ENCODE results near the gene CCM2. TPM values are rescaled to one million over a fixed set of nuclear protein-coding genes. Genes with fewer than 3 reads are reported as not detected.

CCM2 gene
- polyA plus RNA-seq, 2 of the 4 experiments (the other 2 are of a cell fraction): 18.9 to 34.6 TPM

- TF ChIP-seq PHF8 (IDR thresholded peaks at IDR 0.05; ENCODE audit: borderline replicate concordance, low read depth): no peak
- no peak for TF ChIP-seq CBX8 (IDR thresholded peaks at IDR 0.05)
Measured at GRCh38 chr7:45073786-45074527, 74.0 kb downstream of the CCM2 start (continued).

- TF ChIP-seq RARB (CRISPR knock-in tag; IDR thresholded peaks at IDR 0.05) (no peak), CHD4 (IDR thresholded peaks at IDR 0.05; ENCODE audit: borderline replicate concordance) (no peak), RAD21 (conservative IDR thresholded peaks at IDR 0.05 in 1 of 2, IDR thresholded peaks at IDR 0.05 in 1 of 2) (no peak), RNF2 (IDR thresholded peaks at IDR 0.05; ENCODE audit: borderline replicate concordance, low read depth) (no peak), RCOR1 (IDR thresholded peaks at IDR 0.05; ENCODE audit: low read depth, low read length) (no peak), TP53 (CRISPR knock-in tag; IDR thresholded peaks at IDR 0.05) (no peak), FOSL2 (IDR thresholded peaks at IDR 0.05) (no peak), FOSL2 (CRISPR knock-in tag; IDR thresholded peaks at IDR 0.05) (no peak), ZSCAN20 (CRISPR knock-in tag; IDR thresholded peaks at IDR 0.05) (no peak), KDM1A (IDR thresholded peaks at IDR 0.05; ENCODE audit: low read depth) (no peak), MAZ (IDR thresholded peaks at IDR 0.05; ENCODE audit: borderline replicate concordance, low read depth, low read length) (no peak), CBX2 (IDR thresholded peaks at IDR 0.05; ENCODE audit: borderline replicate concordance, low read depth) (no peak), HOXB5 (CRISPR knock-in tag; IDR thresholded peaks at IDR 0.05) (no peak), KDM5A (IDR thresholded peaks at IDR 0.05) (no peak), CHD2 (IDR thresholded peaks at IDR 0.05; ENCODE audit: low read length, partially characterized antibody) (no peak), EHF (CRISPR knock-in tag; IDR thresholded peaks at IDR 0.05) (no peak)
- Histone ChIP-seq H3K4me2 (no peak overlapping the region), H3K9me3 (no peaks in the 10 kb centered on the region), H3K4me3 (no peak overlapping the region), H3K27ac (no peak overlapping the region), H3K4me1 (peaks cover 4% of the 10 kb centered on the region; the same call in 1 of the 3 replicates)
- DNase-seq (ENCODE audit: low read depth in 1 of 2, low spot score in 1 of 2): no peak
- no peak for FAIRE-seq
- ATAC-seq: no peak
- ChIA-PET CTCF (no interaction called here), POLR2A (no interaction called here)
- whole genome bisulfite sequencing (ENCODE audit: missing lambda C conversion rate): 83% methylated on average over 14 of the region's 16 CpGs
Measured at GRCh38 chr7:45074528-45075354, 74.7 kb downstream of the CCM2 start.

GRCh38 chr7:45075355-45075644 lies 75.3 kb downstream of the CCM2 start:
- FAIRE-seq (no peak), ATAC-seq (no peak), DNase-seq (ENCODE audit: low read depth in 1 of 2, low spot score in 1 of 2) (no peak)
- CTCF ChIA-PET: interaction anchor here (1.1 kb wide), 1 partner anchor 60 kb away, joined by 4 read pairs; no protein-coding TSS in a partner anchor
- Histone ChIP-seq H3K4me3 (no peak overlapping the region), H3K9me3 (no peaks in the 10 kb centered on the region), H3K4me1 (peaks cover 4% of the 10 kb centered on the region; the same call in 1 of the 3 replicates), H3K4me2 (no peak overlapping the region), H3K27ac (no peak overlapping the region)
- POLR2A ChIA-PET: no interaction called here
- 67% methylated on average over 1 of the region's 1 CpG for WGBS (ENCODE audit: missing lambda C conversion rate)
- TF ChIP-seq ZFP36 (IDR thresholded peaks at IDR 0.05; ENCODE audit: borderline replicate concordance, partially characterized antibody): no peak
- no peak for TF ChIP-seq USF2 (IDR thresholded peaks at IDR 0.05)
- TF ChIP-seq HOXA7 (CRISPR knock-in tag; IDR thresholded peaks at IDR 0.05): no peak
- TF ChIP-seq RAD21 (conservative IDR thresholded peaks at IDR 0.05 in 1 of 2, IDR thresholded peaks at IDR 0.05 in 1 of 2): no peak
- no peak for TF ChIP-seq POLR2A (IDR thresholded peaks at IDR 0.05; ENCODE audit: low read length)
- no peak for TF ChIP-seq PHF8 (IDR thresholded peaks at IDR 0.05; ENCODE audit: borderline replicate concordance, low read depth)
- TF ChIP-seq MAFK (IDR thresholded peaks at IDR 0.05; ENCODE audit: partially characterized antibody): no peak
- no peak for TF ChIP-seq RNF2 (IDR thresholded peaks at IDR 0.05; ENCODE audit: borderline replicate concordance, low read depth)
- no peak for TF ChIP-seq RCOR1 (IDR thresholded peaks at IDR 0.05; ENCODE audit: low read depth, low read length)
- no peak for TF ChIP-seq HOXB13 (CRISPR knock-in tag; IDR thresholded peaks at IDR 0.05; ENCODE audit: low read depth)
- no peak for TF ChIP-seq KDM5A (IDR thresholded peaks at IDR 0.05)
- TF ChIP-seq NFE2L2 (conservative IDR thresholded peaks at IDR 0.05; ENCODE audit: low read length): no peak
- TF ChIP-seq BHLHE40 (IDR thresholded peaks at IDR 0.05; ENCODE audit: low read depth, low read length): no peak
- no peak for TF ChIP-seq ZC3H11A (IDR thresholded peaks at IDR 0.05)
- no peak for TF ChIP-seq SMC3 (IDR thresholded peaks at IDR 0.05)
- TF ChIP-seq HDAC2 (IDR thresholded peaks at IDR 0.05): no peak
- TF ChIP-seq CBX8 (IDR thresholded peaks at IDR 0.05): no peak
- TF ChIP-seq FOXS1 (CRISPR knock-in tag; IDR thresholded peaks at IDR 0.05): no peak

Measured in A549 (cell line).